ENCODE results near the gene PAFAH2. TPM values are rescaled to one million over a fixed set of nuclear protein-coding genes. Genes with fewer than 3 reads are reported as not detected.

Gene PAFAH2
- total RNA-seq, 1 donor from 2014 or later = 6.8 TPM

DNA sequence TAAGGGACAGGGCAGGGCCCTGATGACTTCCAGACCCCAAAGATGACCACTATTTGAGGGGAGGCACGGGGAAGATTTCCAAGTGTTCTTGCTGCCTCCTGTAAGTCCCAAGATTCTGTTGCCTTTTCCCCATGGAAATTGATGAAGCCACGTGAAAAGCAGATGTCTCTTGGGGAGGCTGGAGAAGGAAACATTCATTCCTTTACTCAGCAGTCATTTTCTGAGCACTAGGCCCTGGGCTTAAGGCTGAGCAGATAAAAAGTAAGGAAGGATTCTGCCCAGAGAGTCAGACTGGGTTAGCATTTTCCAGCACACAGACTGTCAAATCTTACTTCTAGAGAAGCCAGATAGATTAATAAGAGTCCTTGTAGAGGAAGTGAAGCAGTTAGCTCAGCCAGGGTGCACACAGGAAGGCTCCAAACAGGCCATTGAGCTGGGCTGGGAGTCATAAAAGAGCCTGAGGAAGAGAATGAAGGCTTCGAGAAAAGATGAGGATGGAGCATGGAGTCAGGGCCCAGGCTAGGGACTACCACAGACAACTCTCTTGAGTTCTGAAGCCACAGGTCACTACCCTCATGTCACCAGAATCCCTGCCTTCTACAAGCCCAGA, 33.9 kb upstream of the PAFAH2 start:
- DNase-seq (ENCODE audit: low spot score) = no peak

- DNase-seq (ENCODE audit: low spot score) = no peak
Measured at GRCh38 chr1:26031196-26031595, 33.3 kb upstream of the PAFAH2 start.

DNA sequence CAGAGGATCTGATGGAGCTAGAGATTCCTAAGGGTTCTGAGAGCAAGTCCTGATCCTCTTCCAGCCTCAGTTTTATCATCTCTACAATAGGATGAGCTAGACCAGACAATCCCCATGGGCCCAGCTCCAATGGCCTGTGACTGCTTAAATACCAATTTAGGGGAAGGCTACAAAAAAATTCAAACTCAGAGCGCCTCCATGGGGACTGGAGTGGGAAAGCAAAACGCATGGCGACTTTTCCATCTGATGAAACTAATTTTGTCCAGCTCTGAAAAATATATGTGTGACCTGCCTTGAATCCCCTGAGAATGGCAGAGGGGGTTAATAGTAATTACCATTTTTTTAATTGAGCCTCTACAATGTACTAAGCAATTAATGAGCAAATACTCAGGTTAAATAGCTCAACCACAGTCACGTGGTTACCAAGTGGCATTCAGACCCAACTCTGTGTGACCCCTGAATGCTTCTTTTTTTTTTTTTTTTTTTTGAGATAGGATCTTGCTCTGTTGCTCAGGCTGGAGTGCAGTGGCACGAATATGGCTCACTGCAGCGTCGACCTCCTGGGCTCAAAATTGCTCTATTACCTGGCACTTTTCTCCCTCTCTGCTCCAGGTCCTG, 32.1 kb upstream of the PAFAH2 start:
- DNase-seq (ENCODE audit: low spot score) = no peak

DNA sequence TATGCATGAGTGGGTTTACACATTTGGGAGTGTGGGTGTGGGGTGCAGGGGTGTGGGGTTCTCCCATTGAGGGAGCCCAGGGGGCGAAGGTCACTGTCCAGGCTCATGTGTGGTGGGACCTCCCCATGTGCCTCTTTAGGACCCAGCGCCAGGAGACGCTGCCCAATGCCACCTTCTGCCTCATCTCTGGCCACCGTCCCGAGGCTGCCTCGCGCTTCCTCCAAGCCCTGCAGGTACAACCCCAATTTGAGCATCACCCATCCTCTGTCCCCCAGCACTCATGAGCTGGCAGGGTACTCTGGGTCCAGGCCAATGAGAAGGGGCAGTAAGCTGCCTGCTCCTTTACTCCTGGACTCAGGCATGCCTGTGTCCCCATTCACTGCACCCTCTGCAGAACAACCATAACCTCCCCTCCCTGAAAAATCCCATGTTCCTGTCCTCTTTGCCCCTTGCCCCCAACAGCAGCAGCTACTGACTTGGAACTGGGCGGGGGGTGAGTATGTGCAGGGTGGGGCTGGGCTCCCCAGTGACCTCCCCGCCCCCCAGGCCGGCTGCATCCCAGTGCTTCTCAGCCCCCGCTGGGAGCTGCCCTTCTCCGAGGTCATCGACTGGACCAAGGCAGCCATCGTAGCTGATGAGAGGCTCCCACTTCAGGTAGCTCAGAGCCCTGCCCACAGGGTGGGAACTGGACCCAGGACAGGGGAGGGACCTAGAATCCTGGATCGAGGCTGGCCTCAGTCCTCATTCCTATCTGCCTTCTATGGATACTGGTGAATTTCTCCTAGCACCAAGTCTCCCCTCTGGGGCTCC, 31.4 kb upstream of the PAFAH2 start:
- DNase-seq (ENCODE audit: low spot score) = no peak

DNA sequence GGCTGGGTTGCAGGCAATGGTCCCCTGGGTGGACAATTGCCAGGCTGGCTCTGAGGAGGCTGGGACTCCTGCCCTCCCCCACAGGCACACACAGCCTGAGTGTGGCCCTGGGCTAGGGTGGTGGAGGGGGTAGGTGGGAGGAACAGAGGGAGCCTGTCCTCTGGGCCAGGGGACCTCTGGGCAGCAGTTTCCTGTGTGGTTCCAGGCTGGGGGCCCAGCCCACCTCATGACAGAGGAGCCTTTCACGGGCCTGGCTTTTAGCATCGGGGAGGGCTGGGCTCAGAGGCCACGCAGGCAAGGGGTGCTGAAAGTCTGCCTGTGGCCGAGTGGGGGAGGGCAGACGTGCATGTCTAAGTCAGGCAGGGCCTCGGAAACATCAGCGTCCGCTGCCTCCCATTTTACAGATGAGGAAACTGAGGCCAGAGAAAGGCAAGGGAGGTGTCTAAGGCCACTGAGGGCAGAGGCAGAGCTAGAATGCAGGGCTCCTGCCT, 30.7 kb upstream of the PAFAH2 start:
- no peak for DNase-seq (ENCODE audit: low spot score)

GRCh38 chr1:26027716-26028489, 30.0 kb upstream of the PAFAH2 start:
- no peak for DNase-seq (ENCODE audit: low spot score)

DNA sequence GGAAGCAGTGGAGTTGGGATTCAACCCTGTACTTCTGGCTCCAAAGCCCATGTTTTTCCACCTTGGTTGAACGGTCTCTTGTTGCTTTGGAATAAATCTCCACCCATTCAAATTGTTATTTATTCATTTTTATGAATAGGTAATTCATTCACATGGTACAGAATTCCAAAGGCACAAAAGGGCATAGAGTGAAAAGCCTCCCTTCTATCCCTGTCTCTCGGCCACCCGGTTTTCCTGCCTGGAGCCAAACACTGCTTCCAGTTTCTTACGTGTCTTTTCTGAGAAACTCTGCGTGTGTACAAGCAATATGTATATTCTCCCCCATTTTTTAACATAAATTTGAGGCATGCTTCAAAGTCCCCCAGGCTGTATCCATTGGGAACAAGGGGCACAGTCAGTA, 27.7 kb upstream of the PAFAH2 start:
- DNase-seq (ENCODE audit: low spot score) = no peak

- no peak for DNase-seq (ENCODE audit: low spot score)
Measured at GRCh38 chr1:26025060-26025459, 27.2 kb upstream of the PAFAH2 start.

DNA sequence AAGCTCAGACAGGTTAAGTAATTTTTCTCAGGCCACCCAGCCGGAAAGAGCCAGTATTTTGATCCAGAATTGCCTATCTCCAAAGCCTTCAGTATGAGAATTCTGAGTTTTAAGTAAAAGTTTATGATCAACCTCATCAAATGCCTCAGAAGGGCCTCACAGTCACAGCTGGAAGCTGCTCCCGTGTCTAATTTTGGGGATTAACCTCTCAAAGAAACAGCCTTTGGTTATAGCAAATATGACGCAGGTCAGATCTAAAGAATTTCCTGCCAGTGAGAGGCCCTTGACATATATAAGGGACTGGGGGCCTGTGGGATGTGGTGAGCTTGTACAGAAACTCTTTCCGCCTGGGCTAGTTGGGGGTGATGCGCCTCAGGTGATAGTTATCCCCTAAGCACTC, 26.0 kb upstream of the PAFAH2 start:
- no peak for DNase-seq (ENCODE audit: low spot score)

GRCh38 chr1:26023009-26023408, 25.1 kb upstream of the PAFAH2 start:
- DNase-seq (ENCODE audit: low spot score) = no peak

DNA sequence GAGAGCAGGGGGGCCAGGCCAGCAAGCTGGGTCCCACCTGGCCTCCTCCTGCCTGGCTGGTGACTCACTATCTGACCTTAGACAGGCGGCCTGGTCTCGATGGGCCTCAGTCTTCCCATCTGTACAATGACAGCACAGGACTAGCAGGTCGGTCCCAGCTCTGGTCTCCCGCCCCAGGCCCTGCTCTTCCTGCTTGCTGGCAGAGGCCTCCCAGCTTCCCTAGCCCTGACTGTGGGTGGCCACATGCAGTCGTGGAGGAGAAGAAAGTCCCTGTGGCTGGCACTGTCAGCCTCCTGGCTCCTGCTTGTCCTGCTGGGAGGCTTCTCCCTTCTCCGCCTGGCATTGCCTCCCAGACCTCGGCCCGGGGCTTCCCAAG, 24.5 kb upstream of the PAFAH2 start:
- no peak for DNase-seq (ENCODE audit: low spot score)

DNA sequence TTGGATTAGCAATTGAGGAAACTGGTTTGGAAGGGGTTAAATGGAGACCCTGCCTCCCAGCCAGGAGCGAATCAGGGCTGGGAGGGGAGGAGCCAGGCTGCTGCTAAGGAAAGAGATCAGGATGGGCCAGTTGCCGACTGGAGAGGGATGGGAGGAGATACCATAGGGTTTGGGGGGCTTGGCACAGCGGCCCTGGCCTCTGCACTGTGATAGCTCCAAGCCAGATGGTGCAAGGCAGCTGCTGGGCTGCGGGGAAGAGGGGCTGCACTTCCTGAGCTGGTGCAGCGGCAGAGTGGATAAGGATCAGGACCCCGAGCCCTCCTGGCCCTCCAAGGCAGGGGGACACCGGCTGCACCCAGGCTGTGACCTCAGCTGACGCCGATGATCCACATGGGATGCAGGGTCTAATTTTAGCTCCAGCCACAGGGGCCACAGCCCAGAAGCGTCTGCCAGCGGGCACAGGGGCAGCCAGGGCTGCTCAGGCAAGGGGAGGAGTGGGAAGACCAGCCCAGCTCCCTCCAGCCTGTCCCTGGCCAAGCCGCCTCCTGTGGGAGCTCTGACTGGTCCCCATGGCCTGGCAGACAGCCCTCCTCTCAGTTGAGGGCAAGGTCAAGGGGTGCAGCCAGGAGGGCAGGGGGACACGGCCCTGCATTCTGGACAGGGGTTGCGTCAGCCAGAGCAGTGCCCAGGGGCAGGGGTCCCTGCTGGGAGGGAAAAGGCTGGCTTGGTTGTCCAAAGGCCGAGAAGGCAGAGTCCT, 24.0 kb upstream of the PAFAH2 start, which contains the start of gene EXTL1:
TSS of gene EXTL1 (plus strand) at position 129 of the 757 bp plus-strand sequence. CDS start 872 bp downstream, outside the sequence.
- no peak for DNase-seq (ENCODE audit: low spot score)

DNA sequence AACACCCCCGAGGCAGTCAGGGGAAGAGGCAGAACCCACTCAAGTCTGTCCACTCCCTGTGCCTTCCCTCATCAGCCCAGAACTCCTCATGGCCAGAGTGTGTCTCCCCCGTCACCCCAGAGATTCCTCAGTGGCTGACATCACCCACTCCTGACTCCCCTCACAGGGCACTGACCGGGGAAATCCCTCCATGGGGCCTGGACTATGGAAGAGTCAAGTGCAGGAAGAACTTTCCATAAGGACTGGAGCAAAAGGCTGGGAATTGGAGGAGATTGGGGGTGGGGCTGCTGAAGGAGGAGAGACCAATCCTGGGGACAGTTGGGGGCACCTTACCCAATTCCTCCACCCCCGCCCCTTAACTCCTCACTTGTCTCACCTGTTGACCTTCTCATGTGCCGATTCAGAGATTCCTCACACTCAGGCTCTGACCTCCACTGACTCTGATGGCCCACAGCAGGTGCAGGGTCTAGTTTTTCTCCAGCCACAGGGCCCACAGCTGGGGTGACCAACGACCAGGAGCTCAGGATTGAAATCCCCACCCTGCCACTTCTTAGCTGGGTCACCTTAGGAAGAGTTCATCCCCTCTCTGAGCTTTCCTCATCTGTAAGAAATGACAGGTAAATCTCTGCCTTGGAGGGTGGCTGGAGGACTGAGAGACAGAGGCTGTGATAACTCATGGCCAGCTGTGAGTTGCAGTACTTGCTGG, 23.2 kb upstream of the PAFAH2 start:
- DNase-seq (ENCODE audit: low spot score) = no peak

DNA sequence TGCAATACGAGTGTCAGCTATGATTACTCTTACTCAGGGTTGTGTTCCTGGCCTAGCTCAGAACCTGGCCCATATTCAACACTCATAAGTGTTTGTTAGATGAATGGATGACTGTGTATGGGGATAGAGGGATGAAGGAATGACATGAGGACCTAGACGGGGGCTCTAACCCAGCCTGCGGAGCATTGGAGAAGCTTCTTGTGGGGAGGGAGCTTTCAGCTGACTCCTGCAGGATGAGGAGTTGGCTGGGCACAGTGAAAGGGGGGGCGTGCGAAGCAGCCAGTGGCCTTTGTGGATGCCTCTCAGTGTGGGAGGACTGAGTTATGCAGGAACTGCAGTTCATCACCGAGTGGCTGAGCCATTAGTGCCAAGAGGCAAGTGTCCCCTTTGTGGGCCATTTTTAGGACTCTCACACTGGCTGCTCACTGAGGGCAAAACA, 22.5 kb upstream of the PAFAH2 start:
- DNase-seq (ENCODE audit: low spot score) = no peak

DNA sequence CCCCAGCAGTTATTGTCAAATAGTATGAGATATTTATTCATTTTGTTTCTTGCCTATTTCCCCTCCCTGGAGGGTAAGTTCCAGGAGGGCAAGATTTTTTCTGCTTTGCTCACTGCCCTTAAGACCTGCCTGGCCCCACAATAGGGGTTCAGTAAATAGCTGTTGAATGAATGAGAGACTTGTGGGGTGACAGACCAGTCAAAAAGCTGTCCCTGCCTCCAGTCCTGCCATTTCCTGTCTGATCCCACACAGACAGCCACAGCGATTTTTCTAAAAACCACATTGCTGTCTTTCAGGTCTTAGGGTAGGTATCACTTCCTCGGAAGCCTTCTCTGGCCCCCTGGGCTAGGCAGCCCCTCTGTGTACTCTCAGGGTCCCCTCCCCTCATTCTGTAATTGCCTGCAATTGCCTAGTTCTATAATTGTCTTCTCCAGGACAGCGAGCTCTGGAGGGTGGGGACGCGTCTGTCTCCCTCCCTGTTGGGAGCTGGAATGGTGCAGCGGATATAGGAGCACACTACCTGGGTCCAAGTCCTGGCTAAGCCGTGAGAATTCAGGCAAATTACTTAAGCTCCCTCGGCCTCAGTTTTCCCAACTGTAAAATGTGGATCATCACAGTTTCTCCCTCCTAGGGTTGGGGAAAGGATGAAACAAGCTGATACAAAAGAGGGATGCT, 21.9 kb upstream of the PAFAH2 start:
- DNase-seq (ENCODE audit: low spot score) = no peak

DNA sequence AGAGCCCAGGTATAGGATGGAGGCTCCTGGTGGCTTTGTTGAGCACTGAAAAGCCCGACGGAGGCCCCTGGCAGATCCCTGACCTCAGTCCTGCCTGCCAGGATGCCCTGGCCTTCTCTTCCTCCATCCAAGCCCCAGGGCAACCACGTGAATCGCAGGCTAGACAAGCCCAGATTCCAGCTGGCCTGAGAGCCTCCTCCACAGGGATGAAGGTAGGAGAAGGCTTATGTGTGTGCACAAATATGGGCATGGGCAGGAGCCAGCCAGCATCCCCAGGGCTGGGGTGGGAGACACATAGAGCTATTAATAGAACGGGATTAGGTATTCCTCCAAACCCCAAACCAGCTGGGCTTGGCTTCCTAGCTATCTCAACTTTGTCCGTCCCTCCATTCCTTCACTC, 19.7 kb upstream of the PAFAH2 start:
- no peak for DNase-seq (ENCODE audit: low spot score)

- DNase-seq (ENCODE audit: low spot score) = no peak
Measured at GRCh38 chr1:26016953-26017545, 19.2 kb upstream of the PAFAH2 start.

DNA sequence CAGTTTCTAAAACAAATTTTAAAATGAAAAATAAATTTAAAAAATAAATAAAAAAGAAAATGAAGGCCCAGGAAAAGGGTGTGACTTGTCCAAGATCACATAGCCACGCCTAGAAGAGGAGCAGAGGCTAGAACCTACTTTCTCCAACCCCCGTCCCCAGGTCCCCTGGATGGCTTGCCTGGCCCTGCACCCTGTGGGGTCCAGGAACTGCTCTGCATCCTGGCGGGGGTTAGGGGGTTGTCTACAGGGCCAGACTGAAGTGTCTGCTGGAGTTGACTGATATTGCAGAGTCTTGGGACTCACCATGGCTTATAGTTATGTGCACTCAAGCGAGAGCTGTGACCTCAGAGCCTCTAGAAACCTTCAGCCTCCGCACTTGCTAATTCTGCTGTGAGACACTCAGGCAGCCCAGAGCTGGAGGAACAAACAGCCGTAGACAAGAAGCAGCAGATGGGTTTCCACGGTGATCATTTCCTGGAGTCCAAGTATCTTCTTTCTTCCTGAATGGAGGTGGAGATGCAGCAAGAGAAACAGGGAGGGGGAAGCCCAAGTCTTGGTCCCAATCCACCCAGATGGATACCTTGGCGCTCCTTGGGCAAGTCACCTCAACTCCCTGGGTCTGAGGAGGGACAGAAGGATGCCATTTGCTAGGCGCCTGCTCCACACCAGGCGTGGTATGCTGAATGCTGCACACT, 18.5 kb upstream of the PAFAH2 start:
- no peak for DNase-seq (ENCODE audit: low spot score)

Data from mesenteric fat pad (tissue), 1 donor.